OCI-LY7 (cell line): ENCODE measurements around the gene TCF12.

Experiments used
- CTCF ChIP-seq: fragments of 200-600 bp; sonication (generic); conservative IDR thresholded peaks from 2 replicates; pipeline ENCODE4 v1.5.1; 2014; ENCODE audit warnings: mild to moderate bottlenecking, antibody characterized with exemption, low read length, moderate library complexity, mixed read lengths
- EZH2phosphoT487 ChIP-seq: fragments of 200-600 bp; sonication (generic); IDR thresholded peaks from 2 replicates; pipeline ENCODE4 v1.6.1; 2018; ENCODE audit warnings: low read depth, borderline replicate concordance, mild to moderate bottlenecking, mixed run types, antibody characterized with exemption, low read length, moderate library complexity, mixed read lengths

- TF ChIP-seq CTCF, result no peak
- no peak for TF ChIP-seq EZH2phosphoT487
Observed at GRCh38 chr15:57236561-57237300, 318.3 kb downstream of the TCF12 start.
